Activated CD8-positive, alpha-beta memory T cell treated with anti-CD3 and anti-CD28 coated beads, Interleukin-2, amount 50 U/mL, for 4 hours (primary cell): Measurements from ENCODE around the gene TMEM108.

Source experiments
- DNase-seq: peaks from one replicate; pipeline ENCODE4 v3.0.0-alpha.2; 2020

The TMEM108 gene

GRCh38 chr3:133055339-133055738, 17.1 kb downstream of the TMEM108 start:
- no peak for DNase-seq

GRCh38 chr3:133058243-133058642, 20.1 kb downstream of the TMEM108 start:
- no peak for DNase-seq

- DNase-seq = no peak
Measured at GRCh38 chr3:133058831-133059230, 20.6 kb downstream of the TMEM108 start.

GRCh38 chr3:133065193-133065961, 27.2 kb downstream of the TMEM108 start:
- DNase-seq = no peak

GRCh38 chr3:133066026-133066425, 27.8 kb downstream of the TMEM108 start:
- DNase-seq = no peak

- DNase-seq = no peak
Measured at GRCh38 chr3:133069556-133070286, 31.5 kb downstream of the TMEM108 start.

- DNase-seq = no peak
Measured at GRCh38 chr3:133074977-133075376, 36.8 kb downstream of the TMEM108 start.

GRCh38 chr3:133077688-133078087, 39.5 kb downstream of the TMEM108 start:
- no peak for DNase-seq

- no peak for DNase-seq
Measured at GRCh38 chr3:133079621-133080020, 41.4 kb downstream of the TMEM108 start.

- DNase-seq = no peak
Measured at GRCh38 chr3:133081016-133081415, 42.8 kb downstream of the TMEM108 start.

GRCh38 chr3:133083395-133083794, 45.2 kb downstream of the TMEM108 start:
- DNase-seq = no peak

GRCh38 chr3:133089906-133090485, 51.8 kb downstream of the TMEM108 start:
- no peak for DNase-seq

- DNase-seq = no peak
Measured at GRCh38 chr3:133092681-133093080, 54.5 kb downstream of the TMEM108 start.

- no peak for DNase-seq
Measured at GRCh38 chr3:133093366-133093765, 55.2 kb downstream of the TMEM108 start.

GRCh38 chr3:133096900-133097613, 58.9 kb downstream of the TMEM108 start:
- DNase-seq = no peak

GRCh38 chr3:133103706-133104105, 65.5 kb downstream of the TMEM108 start:
- DNase-seq = no peak

GRCh38 chr3:133106169-133106568, 68.0 kb downstream of the TMEM108 start:
- DNase-seq = no peak

GRCh38 chr3:133112666-133113065, 74.5 kb downstream of the TMEM108 start:
- no peak for DNase-seq

GRCh38 chr3:133113526-133113925, 75.3 kb downstream of the TMEM108 start:
- DNase-seq = no peak

GRCh38 chr3:133113927-133114597, 75.9 kb downstream of the TMEM108 start:
- DNase-seq = no peak

GRCh38 chr3:133115176-133115575, 77.0 kb downstream of the TMEM108 start:
- no peak for DNase-seq

GRCh38 chr3:133117342-133117741, 79.2 kb downstream of the TMEM108 start:
- DNase-seq = no peak

GRCh38 chr3:133119176-133119575, 81.0 kb downstream of the TMEM108 start:
- no peak for DNase-seq
